Kidney (tissue), 14 donors: ENCODE results near the gene GRIN2A. TPM values are rescaled to one million over a fixed set of nuclear protein-coding genes. Genes with fewer than 3 reads are reported as not detected.

Experiments used
- DNase-seq, 5 donors: peaks; one replicate each; pipeline ENCODE4 v3.0.0-alpha.2; 2013 to 2020
- FAIRE-seq: peaks from 2 replicates; lab custom pipeline; 2012; peaks lifted over from hg19 to GRCh38; lab: Jason Lieb, UNC
- H3K27ac ChIP-seq, 2 donors: one replicate each; pipeline ENCODE4 v1.7.0; 2013; ENCODE audit warnings: low read depth in 2 of 2, low read length in 2 of 2, inconsistent platforms in 1 of 2
- H3K27me3 ChIP-seq: one replicate; pipeline ENCODE4 v1.7.1; 2013; ENCODE audit warnings: low read length, inconsistent platforms; ENCODE audit not compliant: control insufficient read depth, insufficient read depth
- H3K36me3 ChIP-seq, 3 donors: one replicate each; pipeline versions ENCODE4 v1.7.0 to v1.7.1; 2013; ENCODE audit warnings: low read length in 3 of 3, control low read depth in 1 of 3, inconsistent platforms in 1 of 3; ENCODE audit not compliant: insufficient read depth in 3 of 3, control insufficient read depth in 2 of 3
- H3K4me1 ChIP-seq, 3 donors: one replicate each; pipeline versions ENCODE4 v1.7.0 to v1.7.1; 2013; ENCODE audit warnings: low read length in 3 of 3, inconsistent platforms in 1 of 3, low read depth in 1 of 3; ENCODE audit not compliant: control insufficient read depth in 2 of 3, insufficient read depth in 2 of 3
- H3K4me3 ChIP-seq, 3 donors: one replicate each; pipeline versions ENCODE4 v1.7.0 to v1.8.1; 2013; ENCODE audit warnings: low read length in 3 of 3, control low read depth in 1 of 3, inconsistent platforms in 1 of 3
- H3K9ac ChIP-seq, 3 donors: one replicate each; pipeline versions ENCODE4 v1.7.0 to v1.7.1; 2013; ENCODE audit warnings: low read length in 3 of 3, control low read depth in 1 of 3, inconsistent platforms in 1 of 3
- H3K9me3 ChIP-seq, 3 donors: one replicate each; pipeline versions ENCODE4 v1.7.0 to v1.7.1; 2013; ENCODE audit warnings: low read length in 3 of 3, control low read depth in 1 of 3, inconsistent platforms in 1 of 3; ENCODE audit not compliant: control insufficient read depth in 2 of 3, insufficient read depth in 1 of 3
- CTCF ChIP-seq: IDR thresholded peaks from 3 replicates; pipeline ENCODE4 v1.5.1; 2012; ENCODE audit warnings: mild to moderate bottlenecking, moderate library complexity, borderline replicate concordance; ENCODE audit not compliant: insufficient read depth; ENCODE audit errors: extremely low read depth
- intact Hi-C: fragments of 100-400 bp; cut with DNase I; formaldehyde crosslinking; loops from one replicate; pipeline ENCODE4 v1.11.1; 2022
- polyA plus RNA-seq: library from polyadenylated mRNA; stranded (reverse); fragments of 350-450 nt; fragmentation: Illumina TruSeq; extraction: RNeasy Lipid Tissue Mini Kit (QIAGEN cat#74804); gene quantifications from one replicate; pipeline ENCODE4 v1.2.3, GENCODE V29; 2014; ENCODE audit warnings: low read depth, low replicate concordance; ENCODE audit not compliant: insufficient read depth
- total RNA-seq: library from RNA; stranded (reverse); fragmentation: NEBNext Ultra II Directional; extraction: Animal tissue kit (Norgen Biotek cat#: 25700); gene quantifications from one replicate; pipeline ENCODE4 v1.2.1, GENCODE V29; 2021
- donor health status: control.
- donor health status: control.
- donor health status: control.
- donor health status: control.
- donor health status: control.
- donor health status: DM: yes; HTN: yes; CAD: no.
- donor health status: Normal renal cell carcinoma (clear cell type).

GRIN2A gene
- total and polyA plus RNA-seq, 2 donors from 2014 or later = 0.28 to 6.5 TPM

- DNase-seq = no peak
- H3K4me1 ChIP-seq = no peaks in the 10 kb centered on the region
- TF ChIP-seq CTCF = no peak
- intact Hi-C loops = no loop called here
- no peak overlapping the region for H3K9ac ChIP-seq
- H3K27me3 ChIP-seq = no peaks in the 10 kb centered on the region
- no peaks in the 10 kb centered on the region for H3K9me3 ChIP-seq
- H3K36me3 ChIP-seq = no peaks in the 10 kb centered on the region
- FAIRE-seq = no peak
- no peak overlapping the region for H3K27ac ChIP-seq
- no peak overlapping the region for H3K4me3 ChIP-seq
Measured at GRCh38 chr16:9763505-9763904, 418.7 kb downstream of the GRIN2A start.

- no peaks in the 10 kb centered on the region for H3K4me1 ChIP-seq
- FAIRE-seq (no peak), DNase-seq (no peak)
- H3K27ac ChIP-seq = no peak overlapping the region
- intact Hi-C loops = no loop called here
- H3K27me3 ChIP-seq = no peaks in the 10 kb centered on the region
- no peak overlapping the region for H3K9ac ChIP-seq
- H3K36me3 ChIP-seq = no peaks in the 10 kb centered on the region
- TF ChIP-seq CTCF = no peak
- H3K4me3 ChIP-seq = no peak overlapping the region
- H3K9me3 ChIP-seq = no peaks in the 10 kb centered on the region
Measured at GRCh38 chr16:9761870-9762269, 420.4 kb downstream of the GRIN2A start.

- Histone ChIP-seq H3K36me3 (no peaks in the 10 kb centered on the region), H3K9me3 (no peaks in the 10 kb centered on the region), H3K4me3 (no peak overlapping the region), H3K4me1 (no peaks in the 10 kb centered on the region), H3K27ac (no peak overlapping the region), H3K9ac (no peak overlapping the region), H3K27me3 (no peaks in the 10 kb centered on the region)
- FAIRE-seq = no peak
- intact Hi-C loops = no loop called here
- DNase-seq = no peak
- no peak for TF ChIP-seq CTCF
Measured at GRCh38 chr16:9757687-9758086, 424.5 kb downstream of the GRIN2A start.

- Histone ChIP-seq H3K9me3 (no peaks in the 10 kb centered on the region), H3K4me1 (no peaks in the 10 kb centered on the region), H3K27me3 (no peaks in the 10 kb centered on the region), H3K9ac (no peak overlapping the region), H3K4me3 (no peak overlapping the region), H3K27ac (no peak overlapping the region), H3K36me3 (no peaks in the 10 kb centered on the region)
- intact Hi-C loops = no loop called here
- no peak for FAIRE-seq
- TF ChIP-seq CTCF = no peak
- DNase-seq = no peak
Measured at GRCh38 chr16:9756434-9756833, 425.8 kb downstream of the GRIN2A start.
